Endothelial cell of hepatic sinusoid (primary cell): ENCODE data around the gene PALLD.
"Not testable (repeated sequence)": the region's sequence is repeated elsewhere in the genome, so short reads cannot be mapped to it uniquely, and the experiment has no call there.

Experiments
- in situ Hi-C: cut with HindIII; loops from 2 replicates; pipeline ENCODE4 v1.10.0; 2017; ENCODE audit warnings: low sequenced_read_pairs

The PALLD gene

GRCh38 chr4:168691631-168692369, 194.9 kb downstream of the PALLD start:
- in situ Hi-C loops: no loop called here

GRCh38 chr4:168693750-168694490, 197.1 kb downstream of the PALLD start:
- in situ Hi-C loops: no loop called here

- in situ Hi-C loops: no loop called here
Measured at GRCh38 chr4:168694667-168695066, 197.8 kb downstream of the PALLD start.

- in situ Hi-C loops: no loop called here
Measured at GRCh38 chr4:168695288-168695687, 198.4 kb downstream of the PALLD start.

- in situ Hi-C loops: no loop called here
Measured at GRCh38 chr4:168696280-168696679, 199.4 kb downstream of the PALLD start.

- in situ Hi-C loops: no loop called here
Measured at GRCh38 chr4:168696826-168697225, 200.0 kb downstream of the PALLD start.

- in situ Hi-C loops: no loop called here
Measured at GRCh38 chr4:168699224-168699878, 202.5 kb downstream of the PALLD start.

GRCh38 chr4:168701061-168701460, 204.2 kb downstream of the PALLD start:
- in situ Hi-C loops: no loop called here

GRCh38 chr4:168702581-168703087, 205.8 kb downstream of the PALLD start:
- in situ Hi-C loops: not testable (repeated sequence)

- in situ Hi-C loops: no loop called here
Measured at GRCh38 chr4:168705121-168705520, 208.3 kb downstream of the PALLD start.

- in situ Hi-C loops: no loop called here
Measured at GRCh38 chr4:168707205-168707604, 210.4 kb downstream of the PALLD start.

GRCh38 chr4:168708108-168708507, 211.3 kb downstream of the PALLD start:
- in situ Hi-C loops: no loop called here

GRCh38 chr4:168710353-168710946, 213.6 kb downstream of the PALLD start:
- in situ Hi-C loops: loop anchor here (5.0 kb wide), 2 partner anchors 78 to 87 kb away; no protein-coding TSS in a partner anchor

GRCh38 chr4:168711197-168712140, 214.6 kb downstream of the PALLD start:
- in situ Hi-C loops: loop anchor here (5.0 kb wide), 2 partner anchors 79 to 86 kb away; no protein-coding TSS in a partner anchor

- in situ Hi-C loops: loop anchor here (5.0 kb wide), 2 partner anchors 80 to 85 kb away; no protein-coding TSS in a partner anchor
Measured at GRCh38 chr4:168712316-168712890, 215.6 kb downstream of the PALLD start.

- in situ Hi-C loops: loop anchor here (5.0 kb wide), 2 partner anchors 81 to 84 kb away; no protein-coding TSS in a partner anchor
Measured at GRCh38 chr4:168713253-168713652, 216.4 kb downstream of the PALLD start.

- in situ Hi-C loops: no loop called here
Measured at GRCh38 chr4:168715896-168716295, 219.0 kb downstream of the PALLD start.

- in situ Hi-C loops: no loop called here
Measured at GRCh38 chr4:168716406-168717129, 219.7 kb downstream of the PALLD start.

GRCh38 chr4:168717847-168718246, 221.0 kb downstream of the PALLD start:
- in situ Hi-C loops: no loop called here
